Neuronal stem cell (in vitro differentiated cells): ENCODE data around the gene TMCC2.

Experiments used
- DNase-seq: peaks from one replicate; pipeline ENCODE4 v3.0.0-alpha.2; 2013; ENCODE audit warnings: low spot score
- H2AFZ ChIP-seq: one replicate; pipeline ENCODE4 v1.6.1; 2013; ENCODE audit warnings: mild to moderate bottlenecking, low read length, inconsistent platforms
- H2AK5ac ChIP-seq: 2 replicates; pipeline ENCODE4 v1.6.1; 2013; ENCODE audit warnings: low read depth, mild to moderate bottlenecking, inconsistent platforms, low read length, moderate library complexity, mixed read lengths
- H2BK120ac ChIP-seq: 2 replicates; pipeline ENCODE4 v1.6.1; 2013; ENCODE audit warnings: low read depth, mild to moderate bottlenecking, inconsistent platforms, low read length, moderate library complexity, mixed read lengths
- H2BK12ac ChIP-seq: one replicate; pipeline ENCODE4 v1.6.1; 2013; ENCODE audit warnings: low read length, inconsistent platforms
- H2BK15ac ChIP-seq: 2 replicates; pipeline ENCODE4 v1.6.1; 2013; ENCODE audit warnings: mild to moderate bottlenecking, low read length, inconsistent platforms, mixed read lengths
- H2BK5ac ChIP-seq: one replicate; pipeline ENCODE4 v1.6.1; 2013; ENCODE audit warnings: inconsistent platforms, mild to moderate bottlenecking, low read length, moderate library complexity
- H3K14ac ChIP-seq: one replicate; pipeline ENCODE4 v1.6.1; 2013; ENCODE audit warnings: low read length, inconsistent platforms
- H3K18ac ChIP-seq: 2 replicates; pipeline ENCODE4 v1.6.1; 2013; ENCODE audit warnings: low read length, inconsistent platforms
- H3K23ac ChIP-seq: 2 replicates; pipeline ENCODE4 v1.6.1; 2013; ENCODE audit warnings: low read depth, mild to moderate bottlenecking, mixed read lengths, low read length, inconsistent platforms; ENCODE audit not compliant: poor library complexity
- H3K27ac ChIP-seq: replicated peaks from 3 replicates; pipeline ENCODE4 v1.5.1; 2013; ENCODE audit warnings: low read length, inconsistent platforms
- H3K27me3 ChIP-seq, 3 experiments: 2 replicates each; pipeline ENCODE4 v1.6.1; 2013; ENCODE audit warnings: low read length in 3 of 3, mild to moderate bottlenecking in 2 of 3, inconsistent platforms in 1 of 3, low read depth in 1 of 3, mixed read lengths in 1 of 3, moderate library complexity in 1 of 3; ENCODE audit not compliant: control insufficient read depth in 3 of 3, insufficient read depth in 3 of 3
- H3K36me3 ChIP-seq, 2 donors: replicated peaks in 1 of 2; 2 replicates each; pipeline ENCODE4 v1.6.1; 2013; ENCODE audit warnings: low read length in 2 of 2; ENCODE audit not compliant: control insufficient read depth in 2 of 2, insufficient read depth in 2 of 2
- H3K4ac ChIP-seq: 2 replicates; pipeline ENCODE4 v1.6.1; 2013; ENCODE audit warnings: inconsistent platforms, mild to moderate bottlenecking, low read length, moderate library complexity
- H3K4me1 ChIP-seq, 2 donors: 1 replicate in 1 of 2; 2 replicates in 1 of 2; pipeline ENCODE4 v1.6.1; 2013; ENCODE audit warnings: low read length in 2 of 2, low read depth in 1 of 2; ENCODE audit not compliant: control insufficient read depth in 2 of 2, insufficient read depth in 1 of 2
- H3K4me2 ChIP-seq: one replicate; pipeline ENCODE4 v1.6.1; 2013; ENCODE audit warnings: mild to moderate bottlenecking, low read length, inconsistent platforms; ENCODE audit not compliant: insufficient read depth, poor library complexity, severe bottlenecking
- H3K4me3 ChIP-seq, 2 donors: 2 replicates each; pipeline ENCODE4 v1.5.1; 2013; ENCODE audit warnings: low read length in 2 of 2, mild to moderate bottlenecking in 2 of 2, inconsistent platforms in 1 of 2, moderate library complexity in 1 of 2
- H3K79me1 ChIP-seq: one replicate; pipeline ENCODE4 v1.6.1; 2013; ENCODE audit warnings: low read depth, mild to moderate bottlenecking, inconsistent platforms, low read length, moderate library complexity
- H3K9ac ChIP-seq: one replicate; pipeline ENCODE4 v1.6.1; 2013; ENCODE audit warnings: mild to moderate bottlenecking, low read depth, low read length, inconsistent platforms; ENCODE audit not compliant: poor library complexity
- H3K9me3 ChIP-seq, 2 donors: replicated peaks in 1 of 2; 2 replicates each; pipeline versions ENCODE3 to v1.6.1; 2013; ENCODE audit warnings: low read length in 2 of 2, mild to moderate bottlenecking in 2 of 2, inconsistent platforms in 1 of 2, low read depth in 1 of 2, mixed read lengths in 1 of 2, moderate library complexity in 1 of 2; ENCODE audit not compliant: control insufficient read depth in 2 of 2, insufficient read depth in 1 of 2
- H4K8ac ChIP-seq: one replicate; pipeline ENCODE4 v1.6.1; 2013; ENCODE audit warnings: low read depth, mild to moderate bottlenecking, inconsistent platforms, low read length, moderate library complexity
- H4K91ac ChIP-seq: one replicate; pipeline ENCODE4 v1.6.1; 2013; ENCODE audit warnings: low read length, low read depth, mild to moderate bottlenecking, inconsistent platforms; ENCODE audit not compliant: poor library complexity
- WGBS, 2 donors: extraction: QIAGEN DNeasy Blood & Tissue Kit; methylation state at CpG; one replicate each; pipeline ENCODE4 v1.1.7; 2013; ENCODE audit warnings: missing lambda C conversion rate in 2 of 2, mixed read lengths in 1 of 2; ENCODE audit not compliant: insufficient read length in 2 of 2, insufficient replicate concordance in 1 of 2; ENCODE audit errors: extremely low coverage in 2 of 2; 5-methylcytosine and 5-hydroxymethylcytosine counted together

TMCC2 gene

DNA sequence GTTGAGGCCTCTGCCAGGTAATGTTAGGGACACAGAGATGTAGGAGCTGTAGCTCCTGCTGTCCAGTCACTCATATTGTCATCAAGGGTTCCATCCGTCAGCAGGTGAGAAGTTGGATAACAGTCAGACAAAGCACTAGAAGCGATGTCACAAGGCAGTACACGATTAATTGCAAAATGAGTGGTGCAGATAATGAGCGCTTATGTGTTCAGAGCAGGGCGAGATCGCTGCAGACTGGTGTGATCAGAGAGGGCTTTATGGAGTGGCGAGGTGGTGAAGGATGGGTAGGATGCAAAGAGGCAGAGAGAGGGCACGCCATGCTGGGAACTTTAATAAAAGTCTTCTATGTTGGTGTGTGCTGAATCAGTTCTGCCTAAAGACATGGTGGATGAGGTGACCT, 8.8 kb downstream of the TMCC2 start:
- no peak overlapping the region for H2BK12ac ChIP-seq
- H3K18ac ChIP-seq, result no peak overlapping the region
- H2AK5ac ChIP-seq, result no peak overlapping the region
- no peak overlapping the region for H2AFZ ChIP-seq
- H3K4me2 ChIP-seq, result no peak overlapping the region
- no peak overlapping the region for H3K27ac ChIP-seq
- no peak overlapping the region for H2BK15ac ChIP-seq
- H3K9ac ChIP-seq, result peak overlapping the region; percentile 44
- H3K9me3 ChIP-seq, result no peaks in the 10 kb centered on the region
- no peak overlapping the region for H3K14ac ChIP-seq
- H3K27me3 ChIP-seq, result no peaks in the 10 kb centered on the region
- no CpG with 5 or more reads among the region's 8 CpGs for WGBS, 2 donors
- no peak overlapping the region for H2BK120ac ChIP-seq
- no peak overlapping the region for H3K4ac ChIP-seq
- H3K23ac ChIP-seq, result no peak overlapping the region
- H3K4me1 ChIP-seq, result peaks cover 0 to 1% of the 10 kb centered on the region in 2 donors
- no peak overlapping the region for H3K4me3 ChIP-seq
- H3K36me3 ChIP-seq, result peaks cover 0 to 3% of the 10 kb centered on the region in 2 donors
- H2BK5ac ChIP-seq, result no peak overlapping the region
- H4K8ac ChIP-seq, result no peak overlapping the region
- H3K79me1 ChIP-seq, result peaks cover 2% of the 10 kb centered on the region
- DNase-seq, result no peak
- no peak overlapping the region for H4K91ac ChIP-seq

DNA sequence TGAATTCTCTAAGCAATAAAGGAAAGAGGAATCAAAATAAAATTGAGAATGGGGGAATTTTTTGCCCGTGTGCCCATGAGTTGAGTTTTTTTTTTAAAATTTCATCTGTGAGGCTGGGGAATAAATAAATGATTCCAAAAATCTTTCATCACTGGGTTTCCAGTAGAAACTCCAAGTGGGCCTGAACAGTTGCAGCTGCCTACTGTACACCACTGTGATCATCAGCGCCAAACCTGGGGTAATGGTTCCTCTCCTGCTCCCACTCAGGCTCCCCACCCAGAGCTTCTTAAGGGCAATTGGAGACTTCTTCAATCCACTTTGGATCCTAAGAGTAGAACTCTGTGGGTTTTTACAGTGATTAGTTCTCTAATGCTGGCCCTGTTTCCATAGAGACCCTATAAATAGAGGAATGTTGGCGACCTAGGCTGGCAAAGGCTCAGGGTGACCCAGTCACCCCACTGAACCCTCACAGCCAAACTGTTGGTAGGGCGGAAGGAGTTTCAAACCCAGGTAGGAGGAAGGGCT, 9.3 kb downstream of the TMCC2 start:
- Histone ChIP-seq H3K4ac (no peak overlapping the region), H3K18ac (no peak overlapping the region), H3K9me3 (no peaks in the 10 kb centered on the region), H3K23ac (no peak overlapping the region), H2AFZ (no peak overlapping the region), H3K4me1 (peaks cover 0 to 1% of the 10 kb centered on the region in 2 donors), H3K4me3 (no peak overlapping the region), H2AK5ac (no peak overlapping the region), H3K36me3 (peaks cover 0 to 6% of the 10 kb centered on the region in 2 donors), H3K27ac (no peak overlapping the region), H3K14ac (no peak overlapping the region), H3K9ac (no peak overlapping the region), H3K4me2 (no peak overlapping the region), H2BK120ac (no peak overlapping the region), H3K27me3 (no peaks in the 10 kb centered on the region), H4K8ac (no peak overlapping the region), H3K79me1 (peaks cover 2% of the 10 kb centered on the region), H2BK15ac (no peak overlapping the region), H2BK5ac (no peak overlapping the region), H2BK12ac (no peak overlapping the region), H4K91ac (no peak overlapping the region)
- WGBS, 2 donors, result no CpG with 5 or more reads among the region's 4 CpGs
- no peak for DNase-seq

DNA sequence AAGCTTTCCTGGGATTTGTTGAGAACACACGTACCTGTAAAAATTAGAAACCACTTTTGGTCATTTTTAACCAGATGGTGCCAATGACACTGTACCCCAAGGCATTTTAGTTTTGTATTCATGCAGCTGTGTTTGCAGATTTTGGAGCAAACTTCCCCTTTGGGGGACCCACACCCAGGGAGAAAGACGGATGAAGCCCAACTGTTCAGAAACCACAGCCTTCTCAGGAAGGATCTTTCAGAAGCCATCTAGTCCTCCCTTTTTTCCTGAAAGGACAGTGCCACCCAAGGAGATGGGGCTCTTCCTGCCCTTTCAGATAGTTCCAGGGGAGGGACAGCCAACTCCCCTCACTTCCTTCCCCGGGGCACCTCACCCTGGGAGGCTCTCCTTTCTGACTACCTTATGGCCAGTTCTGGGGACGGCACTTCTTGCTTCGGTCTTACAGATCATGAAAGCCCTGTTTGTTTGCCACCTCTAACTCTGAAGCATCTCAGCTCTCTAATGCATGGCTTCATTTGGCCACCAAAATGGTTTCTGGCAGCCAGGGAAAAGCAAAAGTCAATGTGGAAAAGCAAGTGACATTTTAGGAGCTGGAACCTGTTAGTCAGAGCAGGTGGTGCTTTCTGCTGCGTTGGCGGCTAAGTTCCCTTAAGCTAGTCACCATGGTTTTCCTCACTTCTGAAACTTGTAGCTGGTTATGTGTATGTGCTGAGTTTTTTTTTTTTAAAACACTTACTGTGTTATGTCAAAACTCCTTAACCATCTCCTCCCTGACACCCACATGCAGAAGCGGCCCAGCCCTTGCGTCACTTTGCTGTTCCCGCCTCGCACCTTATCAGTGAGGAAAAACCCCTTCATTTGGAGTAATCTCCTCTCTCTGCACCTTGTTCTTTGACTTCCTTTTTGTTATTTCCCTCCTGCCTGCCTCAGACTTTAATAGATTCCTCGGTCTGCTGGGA, 10.1 kb downstream of the TMCC2 start:
- Histone ChIP-seq H3K27me3 (no peaks in the 10 kb centered on the region), H3K4me2 (no peak overlapping the region), H3K9me3 (no peaks in the 10 kb centered on the region), H2BK120ac (no peak overlapping the region), H3K23ac (no peak overlapping the region), H3K9ac (no peak overlapping the region), H3K27ac (no peak overlapping the region), H3K14ac (no peak overlapping the region), H2AK5ac (no peak overlapping the region), H2BK5ac (no peak overlapping the region), H3K79me1 (no peaks in the 10 kb centered on the region), H2BK12ac (no peak overlapping the region), H3K4me1 (peaks cover 0 to 1% of the 10 kb centered on the region in 2 donors), H3K4ac (no peak overlapping the region), H4K91ac (no peak overlapping the region), H2BK15ac (no peak overlapping the region), H3K18ac (no peak overlapping the region), H2AFZ (no peak overlapping the region), H3K36me3 (peaks cover 0 to 6% of the 10 kb centered on the region in 2 donors), H3K4me3 (no peak overlapping the region), H4K8ac (no peak overlapping the region)
- no peak for DNase-seq
- WGBS, 2 donors, result no CpG with 5 or more reads among the region's 12 CpGs

GRCh38 chr1:205239078-205239477, 11.3 kb downstream of the TMCC2 start:
- Histone ChIP-seq H2BK5ac (no peak overlapping the region), H3K27me3 (no peaks in the 10 kb centered on the region), H3K9ac (no peak overlapping the region), H3K4me2 (no peak overlapping the region), H3K18ac (no peak overlapping the region), H3K14ac (no peak overlapping the region), H3K4ac (no peak overlapping the region), H2AFZ (no peak overlapping the region), H3K27ac (no peak overlapping the region), H3K23ac (peak overlapping the region; percentile 4), H2BK15ac (no peak overlapping the region), H3K4me1 (peaks cover 0 to 1% of the 10 kb centered on the region in 2 donors), H3K9me3 (no peaks in the 10 kb centered on the region), H3K79me1 (no peaks in the 10 kb centered on the region), H3K4me3 (no peak overlapping the region), H2BK120ac (no peak overlapping the region), H2BK12ac (no peak overlapping the region), H4K91ac (no peak overlapping the region), H2AK5ac (no peak overlapping the region), H4K8ac (peak overlapping the region; percentile 33), H3K36me3 (peaks cover 0 to 11% of the 10 kb centered on the region in 2 donors)
- DNase-seq, result no peak
- no CpG with 5 or more reads among the region's 3 CpGs for WGBS, 2 donors
